Measurements from ENCODE around the gene SORCS2. TPM values are rescaled to one million over a fixed set of nuclear protein-coding genes. Genes with fewer than 3 reads are reported as not detected.

SORCS2 gene
- total and polyA plus RNA-seq, 2 donors: 2.2 to 2.7 TPM

- Histone ChIP-seq H3K27me3 (ENCODE audit: control insufficient read depth in 2 of 2, insufficient read depth in 1 of 2, low read length in 1 of 2) (no peaks in the 10 kb centered on the region), H3K9me3 (ENCODE audit: control insufficient read depth in 2 of 2, insufficient read depth in 1 of 2, low read length in 1 of 2) (no peaks in the 10 kb centered on the region)
- WGBS: 82% methylated on average over 6 of the region's 6 CpGs
Observed at GRCh38 chr4:7255996-7256395, 63.7 kb downstream of the SORCS2 start.

GRCh38 chr4:7256984-7257810 is 64.9 kb downstream of the SORCS2 start:
- Histone ChIP-seq H3K9me3 (ENCODE audit: control insufficient read depth in 2 of 2, insufficient read depth in 1 of 2, low read length in 1 of 2) (no peaks in the 10 kb centered on the region), H3K27ac (ENCODE audit: low read depth in 1 of 2, low read length in 1 of 2) (no peak overlapping the region), H3K27me3 (ENCODE audit: control insufficient read depth in 2 of 2, insufficient read depth in 1 of 2, low read length in 1 of 2) (no peaks in the 10 kb centered on the region), H3K36me3 (ENCODE audit: control insufficient read depth in 2 of 2, insufficient read depth in 2 of 2, low read length in 1 of 2) (no peaks in the 10 kb centered on the region), H3K4me3 (ENCODE audit: low read length in 2 of 2) (no peak overlapping the region), H3K4me1 (ENCODE audit: control insufficient read depth in 2 of 2, insufficient read depth in 2 of 2, low read length in 2 of 2) (no peaks in the 10 kb centered on the region)
- WGBS: 86% methylated on average over 17 of the region's 17 CpGs
- DNase-seq (ENCODE audit: low read depth in 6 of 9, low spot score in 9 of 9): no peak

More at GRCh38 chr4:7255996-7256395, 63.7 kb downstream of the SORCS2 start:
- H3K27ac ChIP-seq (ENCODE audit: low read depth in 1 of 2, low read length in 1 of 2): no peak overlapping the region
- no peaks in the 10 kb centered on the region for H3K4me1 ChIP-seq (ENCODE audit: control insufficient read depth in 2 of 2, insufficient read depth in 2 of 2, low read length in 2 of 2)
- H3K36me3 ChIP-seq (ENCODE audit: control insufficient read depth in 2 of 2, insufficient read depth in 2 of 2, low read length in 1 of 2): no peaks in the 10 kb centered on the region
- no peak for DNase-seq (ENCODE audit: low read depth in 6 of 9, low spot score in 9 of 9)
- H3K4me3 ChIP-seq (ENCODE audit: low read length in 2 of 2): no peak overlapping the region

- no peaks in the 10 kb centered on the region for H3K4me1 ChIP-seq (ENCODE audit: control insufficient read depth in 2 of 2, insufficient read depth in 2 of 2, low read length in 2 of 2)
- no peak for DNase-seq (ENCODE audit: low read depth in 6 of 9, low spot score in 9 of 9)
- 93% methylated on average over 7 of the region's 7 CpGs for WGBS
- no peaks in the 10 kb centered on the region for H3K36me3 ChIP-seq (ENCODE audit: control insufficient read depth in 2 of 2, insufficient read depth in 2 of 2, low read length in 1 of 2)
- H3K4me3 ChIP-seq (ENCODE audit: low read length in 2 of 2): no peak overlapping the region
- H3K27ac ChIP-seq (ENCODE audit: low read depth in 1 of 2, low read length in 1 of 2): no peak overlapping the region
- no peaks in the 10 kb centered on the region for H3K9me3 ChIP-seq (ENCODE audit: control insufficient read depth in 2 of 2, insufficient read depth in 1 of 2, low read length in 1 of 2)
- H3K27me3 ChIP-seq (ENCODE audit: control insufficient read depth in 2 of 2, insufficient read depth in 1 of 2, low read length in 1 of 2): no peaks in the 10 kb centered on the region
Observed at GRCh38 chr4:7259039-7259438, 66.7 kb downstream of the SORCS2 start.

GRCh38 chr4:7260569-7260968 is 68.2 kb downstream of the SORCS2 start:
- no peaks in the 10 kb centered on the region for H3K9me3 ChIP-seq (ENCODE audit: control insufficient read depth in 2 of 2, insufficient read depth in 1 of 2, low read length in 1 of 2)
- WGBS: 92% methylated on average over 7 of the region's 7 CpGs
- no peaks in the 10 kb centered on the region for H3K27me3 ChIP-seq (ENCODE audit: control insufficient read depth in 2 of 2, insufficient read depth in 1 of 2, low read length in 1 of 2)
- no peak overlapping the region for H3K27ac ChIP-seq (ENCODE audit: low read depth in 1 of 2, low read length in 1 of 2)
- H3K4me1 ChIP-seq (ENCODE audit: control insufficient read depth in 2 of 2, insufficient read depth in 2 of 2, low read length in 2 of 2): no peaks in the 10 kb centered on the region
- H3K4me3 ChIP-seq (ENCODE audit: low read length in 2 of 2): no peak overlapping the region
- DNase-seq (ENCODE audit: low read depth in 6 of 9, low spot score in 9 of 9): no peak
- H3K36me3 ChIP-seq (ENCODE audit: control insufficient read depth in 2 of 2, insufficient read depth in 2 of 2, low read length in 1 of 2): no peaks in the 10 kb centered on the region

GRCh38 chr4:7261087-7261486 is 68.7 kb downstream of the SORCS2 start:
- WGBS: 73% methylated on average over 8 of the region's 8 CpGs
- Histone ChIP-seq H3K36me3 (ENCODE audit: control insufficient read depth in 2 of 2, insufficient read depth in 2 of 2, low read length in 1 of 2) (no peaks in the 10 kb centered on the region), H3K4me3 (ENCODE audit: low read length in 2 of 2) (no peak overlapping the region), H3K27me3 (ENCODE audit: control insufficient read depth in 2 of 2, insufficient read depth in 1 of 2, low read length in 1 of 2) (no peaks in the 10 kb centered on the region), H3K27ac (ENCODE audit: low read depth in 1 of 2, low read length in 1 of 2) (no peak overlapping the region), H3K9me3 (ENCODE audit: control insufficient read depth in 2 of 2, insufficient read depth in 1 of 2, low read length in 1 of 2) (no peaks in the 10 kb centered on the region), H3K4me1 (ENCODE audit: control insufficient read depth in 2 of 2, insufficient read depth in 2 of 2, low read length in 2 of 2) (no peaks in the 10 kb centered on the region)
- DNase-seq (ENCODE audit: low read depth in 6 of 9, low spot score in 9 of 9): no peak

DNA sequence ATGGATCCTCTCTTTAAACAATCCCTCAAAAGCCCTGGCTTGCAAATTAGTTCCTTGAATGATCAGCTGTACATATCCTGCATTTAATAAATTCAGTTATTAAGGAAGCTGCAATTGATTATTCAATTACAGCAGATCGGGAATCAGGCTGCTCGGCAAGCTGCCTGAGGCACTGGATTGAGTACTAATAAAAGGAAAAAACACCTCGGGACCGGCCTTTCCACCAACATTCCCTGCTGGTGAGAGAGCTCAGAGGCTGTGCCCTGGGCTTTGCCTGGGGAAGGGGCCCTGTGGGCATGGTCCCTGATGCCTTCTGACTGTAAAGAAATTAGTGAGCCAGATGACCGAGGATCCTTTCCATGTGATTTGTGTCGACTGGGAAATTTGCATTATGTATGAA is 69.2 kb downstream of the SORCS2 start:
- Histone ChIP-seq H3K27ac (ENCODE audit: low read depth in 1 of 2, low read length in 1 of 2) (no peak overlapping the region), H3K9me3 (ENCODE audit: control insufficient read depth in 2 of 2, insufficient read depth in 1 of 2, low read length in 1 of 2) (no peaks in the 10 kb centered on the region), H3K36me3 (ENCODE audit: control insufficient read depth in 2 of 2, insufficient read depth in 2 of 2, low read length in 1 of 2) (no peaks in the 10 kb centered on the region), H3K27me3 (ENCODE audit: control insufficient read depth in 2 of 2, insufficient read depth in 1 of 2, low read length in 1 of 2) (no peaks in the 10 kb centered on the region), H3K4me3 (ENCODE audit: low read length in 2 of 2) (no peak overlapping the region), H3K4me1 (ENCODE audit: control insufficient read depth in 2 of 2, insufficient read depth in 2 of 2, low read length in 2 of 2) (no peaks in the 10 kb centered on the region)
- no peak for DNase-seq (ENCODE audit: low read depth in 6 of 9, low spot score in 9 of 9)
- WGBS: 86% methylated on average over 6 of the region's 6 CpGs

DNA sequence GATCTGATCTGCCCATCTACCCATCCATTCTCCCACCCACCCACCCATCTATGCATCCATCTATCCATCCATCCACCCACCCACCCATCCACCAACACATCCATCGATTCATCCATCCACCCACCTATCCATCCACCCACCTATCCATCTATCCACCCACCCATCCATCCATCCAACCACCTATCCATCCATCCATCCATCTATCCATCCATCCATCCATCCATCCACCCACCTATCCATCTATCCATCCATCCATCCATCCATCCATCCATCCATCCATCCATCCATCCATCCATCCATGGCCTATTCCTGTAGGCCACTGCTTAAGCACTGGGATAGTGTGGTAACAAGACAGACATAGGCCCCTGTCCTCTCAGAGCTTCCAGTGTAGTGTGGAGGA is 69.8 kb downstream of the SORCS2 start:
- Histone ChIP-seq H3K4me1 (ENCODE audit: control insufficient read depth in 2 of 2, insufficient read depth in 2 of 2, low read length in 2 of 2) (no peaks in the 10 kb centered on the region), H3K36me3 (ENCODE audit: control insufficient read depth in 2 of 2, insufficient read depth in 2 of 2, low read length in 1 of 2) (no peaks in the 10 kb centered on the region), H3K27ac (ENCODE audit: low read depth in 1 of 2, low read length in 1 of 2) (no peak overlapping the region), H3K4me3 (ENCODE audit: low read length in 2 of 2) (no peak overlapping the region), H3K9me3 (ENCODE audit: control insufficient read depth in 2 of 2, insufficient read depth in 1 of 2, low read length in 1 of 2) (no peaks in the 10 kb centered on the region), H3K27me3 (ENCODE audit: control insufficient read depth in 2 of 2, insufficient read depth in 1 of 2, low read length in 1 of 2) (no peaks in the 10 kb centered on the region)
- WGBS: 100% methylated on average over 1 of the region's 1 CpG
- DNase-seq (ENCODE audit: low read depth in 6 of 9, low spot score in 9 of 9): no peak

DNA sequence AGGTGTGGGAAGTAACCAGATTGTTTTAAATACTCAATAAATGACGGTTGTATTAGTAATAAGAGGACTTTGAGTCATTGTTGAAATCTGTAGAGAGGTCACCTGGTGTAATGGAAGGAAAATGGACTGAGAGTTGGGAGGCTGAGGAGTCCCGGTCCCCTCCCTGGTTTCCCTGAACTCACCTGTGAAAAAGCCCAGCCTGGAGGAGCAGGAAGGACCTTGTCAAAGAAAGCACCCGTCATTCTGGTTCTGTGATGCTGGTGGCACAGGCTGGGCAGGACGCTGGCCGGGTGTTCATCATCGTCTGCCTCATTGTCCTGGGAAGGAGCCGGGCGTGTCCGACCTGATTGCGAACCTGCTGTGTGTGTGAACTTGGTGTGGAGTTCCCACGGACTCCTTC is 70.8 kb downstream of the SORCS2 start:
- H3K27me3 ChIP-seq (ENCODE audit: control insufficient read depth in 2 of 2, insufficient read depth in 1 of 2, low read length in 1 of 2): no peaks in the 10 kb centered on the region
- H3K27ac ChIP-seq (ENCODE audit: low read depth in 1 of 2, low read length in 1 of 2): no peak overlapping the region
- H3K4me1 ChIP-seq (ENCODE audit: control insufficient read depth in 2 of 2, insufficient read depth in 2 of 2, low read length in 2 of 2): no peaks in the 10 kb centered on the region
- no peak overlapping the region for H3K4me3 ChIP-seq (ENCODE audit: low read length in 2 of 2)
- no peaks in the 10 kb centered on the region for H3K9me3 ChIP-seq (ENCODE audit: control insufficient read depth in 2 of 2, insufficient read depth in 1 of 2, low read length in 1 of 2)
- WGBS: 85% methylated on average over 11 of the region's 11 CpGs
- DNase-seq (ENCODE audit: low read depth in 6 of 9, low spot score in 9 of 9): no peak
- no peaks in the 10 kb centered on the region for H3K36me3 ChIP-seq (ENCODE audit: control insufficient read depth in 2 of 2, insufficient read depth in 2 of 2, low read length in 1 of 2)

- no peaks in the 10 kb centered on the region for H3K27me3 ChIP-seq (ENCODE audit: control insufficient read depth in 2 of 2, insufficient read depth in 1 of 2, low read length in 1 of 2)
- no peaks in the 10 kb centered on the region for H3K36me3 ChIP-seq (ENCODE audit: control insufficient read depth in 2 of 2, insufficient read depth in 2 of 2, low read length in 1 of 2)
- no peak overlapping the region for H3K4me3 ChIP-seq (ENCODE audit: low read length in 2 of 2)
- H3K9me3 ChIP-seq (ENCODE audit: control insufficient read depth in 2 of 2, insufficient read depth in 1 of 2, low read length in 1 of 2): no peaks in the 10 kb centered on the region
- H3K27ac ChIP-seq (ENCODE audit: low read depth in 1 of 2, low read length in 1 of 2): no peak overlapping the region
- WGBS: 88% methylated on average over 11 of the region's 11 CpGs
- no peak for DNase-seq (ENCODE audit: low read depth in 6 of 9, low spot score in 9 of 9)
- H3K4me1 ChIP-seq (ENCODE audit: control insufficient read depth in 2 of 2, insufficient read depth in 2 of 2, low read length in 2 of 2): no peaks in the 10 kb centered on the region
Observed at GRCh38 chr4:7264694-7265093, 72.4 kb downstream of the SORCS2 start.

Data from thymus (tissue), 11 donors.